Suprapubic skin (tissue), 4 donors: Measurements from ENCODE around the gene NR2F1. TPM values are rescaled to one million over a fixed set of nuclear protein-coding genes. Genes with fewer than 3 reads are reported as not detected.

Experiments
- DNase-seq, 2 donors: peaks; one replicate each; pipeline ENCODE4 v3.0.0-alpha.2; 2019; ENCODE audit warnings: low spot score in 2 of 2
- H3K27ac ChIP-seq: fragments of 200-600 bp; sonication (generic); one replicate; pipeline ENCODE4 v1.5.1; 2019
- H3K27me3 ChIP-seq: fragments of 200-600 bp; sonication (generic); one replicate; pipeline ENCODE4 v1.5.1; 2019
- H3K36me3 ChIP-seq: fragments of 200-600 bp; sonication (generic); one replicate; pipeline ENCODE4 v1.5.1; 2019
- H3K4me1 ChIP-seq: fragments of 200-600 bp; sonication (generic); one replicate; pipeline ENCODE4 v1.5.1; 2019
- H3K4me3 ChIP-seq: fragments of 200-600 bp; sonication (generic); one replicate; pipeline ENCODE4 v1.5.1; 2019; ENCODE audit warnings: mild to moderate bottlenecking
- H3K9me3 ChIP-seq: fragments of 200-600 bp; sonication (generic); one replicate; pipeline ENCODE4 v1.5.1; 2019
- EP300 ChIP-seq: sonication (generic); formaldehyde crosslinking; IDR thresholded peaks from one replicate; pipeline ENCODE4 v1.6.1; 2017; ENCODE audit warnings: antibody characterized with exemption
- POLR2A ChIP-seq, 2 donors: fragments of 450-650 bp; IDR thresholded peaks; one replicate each; pipeline ENCODE4 v1.6.1; 2017; ENCODE audit warnings: antibody characterized with exemption in 2 of 2, mild to moderate bottlenecking in 2 of 2, moderate library complexity in 2 of 2
- POLR2AphosphoS5 ChIP-seq, 3 donors: sonication (generic); formaldehyde crosslinking; IDR thresholded peaks; one replicate each; pipeline ENCODE4 v1.6.1; 2017; ENCODE audit warnings: antibody characterized with exemption in 3 of 3
- whole genome bisulfite sequencing: methylation state at CpG from one replicate; pipeline ENCODE4 v1.1.5; 2018; 5-methylcytosine and 5-hydroxymethylcytosine counted together
- total RNA-seq, 4 donors: library from RNA; depleted of rRNA; stranded (reverse); fragments of >200 nt; gene quantifications; one replicate each; pipeline ENCODE4 v1.1.0, GENCODE V29; 2016
- TF ChIP-seq, protein P1 (sequence below), 2 donors: fragments of 200-600 bp in 1 of 2; fragments of 450-650 bp in 1 of 2; sonication (generic) in 1 of 2; IDR thresholded peaks; one replicate each; pipeline ENCODE4 v1.5.1; 2016 to 2019; ENCODE audit warnings: antibody characterized with exemption in 2 of 2, mild to moderate bottlenecking in 1 of 2, moderate library complexity in 1 of 2

Gene NR2F1
- total RNA-seq, 4 donors from 2014 or later: 0.49 to 3.1 (median 1.3) TPM

- DNase-seq: no peak
- no peaks in the 10 kb centered on the region for H3K9me3 ChIP-seq
- H3K27ac ChIP-seq: no peak overlapping the region
- H3K4me3 ChIP-seq: no peak overlapping the region
- TF ChIP-seq POLR2A (IDR thresholded peaks at IDR 0.05) (no peak), POLR2AphosphoS5 (IDR thresholded peaks at IDR 0.05) (no peak), EP300 (no peak)
- TF ChIP-seq, protein P1, sequence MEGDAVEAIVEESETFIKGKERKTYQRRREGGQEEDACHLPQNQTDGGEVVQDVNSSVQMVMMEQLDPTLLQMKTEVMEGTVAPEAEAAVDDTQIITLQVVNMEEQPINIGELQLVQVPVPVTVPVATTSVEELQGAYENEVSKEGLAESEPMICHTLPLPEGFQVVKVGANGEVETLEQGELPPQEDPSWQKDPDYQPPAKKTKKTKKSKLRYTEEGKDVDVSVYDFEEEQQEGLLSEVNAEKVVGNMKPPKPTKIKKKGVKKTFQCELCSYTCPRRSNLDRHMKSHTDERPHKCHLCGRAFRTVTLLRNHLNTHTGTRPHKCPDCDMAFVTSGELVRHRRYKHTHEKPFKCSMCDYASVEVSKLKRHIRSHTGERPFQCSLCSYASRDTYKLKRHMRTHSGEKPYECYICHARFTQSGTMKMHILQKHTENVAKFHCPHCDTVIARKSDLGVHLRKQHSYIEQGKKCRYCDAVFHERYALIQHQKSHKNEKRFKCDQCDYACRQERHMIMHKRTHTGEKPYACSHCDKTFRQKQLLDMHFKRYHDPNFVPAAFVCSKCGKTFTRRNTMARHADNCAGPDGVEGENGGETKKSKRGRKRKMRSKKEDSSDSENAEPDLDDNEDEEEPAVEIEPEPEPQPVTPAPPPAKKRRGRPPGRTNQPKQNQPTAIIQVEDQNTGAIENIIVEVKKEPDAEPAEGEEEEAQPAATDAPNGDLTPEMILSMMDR (IDR thresholded peaks at IDR 0.05): no peak
- WGBS: 27% methylated on average over 5 of the region's 5 CpGs
- H3K27me3 ChIP-seq: peaks cover 99% of the 10 kb centered on the region
- peaks cover 16% of the 10 kb centered on the region for H3K4me1 ChIP-seq
- H3K36me3 ChIP-seq: no peaks in the 10 kb centered on the region
Observed at GRCh38 chr5:93599001-93599379, 16.0 kb downstream of the NR2F1 start.

- Histone ChIP-seq H3K4me3 (no peak overlapping the region), H3K4me1 (peaks cover 20% of the 10 kb centered on the region), H3K36me3 (no peaks in the 10 kb centered on the region), H3K27me3 (peaks cover 100% of the 10 kb centered on the region), H3K9me3 (no peaks in the 10 kb centered on the region), H3K27ac (no peak overlapping the region)
- TF ChIP-seq POLR2A (IDR thresholded peaks at IDR 0.05) (no peak), POLR2AphosphoS5 (IDR thresholded peaks at IDR 0.05) (no peak), EP300 (no peak)
- TF ChIP-seq, protein P1 (IDR thresholded peaks at IDR 0.05): no peak
- DNase-seq: no peak
- 31% methylated on average over 17 of the region's 17 CpGs for WGBS
Observed at GRCh38 chr5:93599399-93600120, 16.5 kb downstream of the NR2F1 start.

DNA sequence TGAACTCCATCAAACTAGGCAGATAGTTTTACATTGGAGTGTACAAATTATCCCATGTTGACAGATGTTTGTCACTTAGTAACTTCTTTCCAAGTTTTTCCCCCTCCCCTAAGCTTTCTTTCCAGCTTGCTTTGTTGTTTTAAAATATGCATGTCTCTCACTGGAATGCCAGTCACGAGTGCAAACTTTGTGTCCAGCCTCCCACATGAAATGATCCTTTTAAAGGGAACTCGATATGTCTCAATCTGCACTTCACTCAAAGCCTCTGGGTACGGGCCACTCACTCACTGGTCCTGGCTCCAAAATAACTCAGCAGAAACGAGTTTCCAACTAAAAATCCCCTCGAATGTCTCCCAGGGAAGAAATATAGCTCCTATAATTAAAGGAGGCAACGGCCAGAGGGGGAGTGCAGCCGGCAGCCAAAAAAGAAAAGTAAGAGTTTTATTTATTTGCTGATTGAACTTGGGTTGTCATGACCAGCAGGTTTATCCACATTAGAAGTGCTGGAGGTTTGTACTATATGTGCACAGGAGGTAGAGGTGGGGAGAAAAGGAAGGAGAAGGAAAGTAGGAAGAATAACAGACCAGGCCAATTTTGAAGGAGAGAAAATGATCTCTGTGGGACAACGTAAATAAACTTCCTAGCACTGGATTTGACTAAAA, 17.5 kb downstream of the NR2F1 start:
- Histone ChIP-seq H3K4me1 (peaks cover 20% of the 10 kb centered on the region), H3K27ac (no peak overlapping the region), H3K9me3 (no peaks in the 10 kb centered on the region), H3K4me3 (no peak overlapping the region), H3K36me3 (no peaks in the 10 kb centered on the region), H3K27me3 (peaks cover 100% of the 10 kb centered on the region)
- WGBS: 33% methylated on average over 8 of the region's 8 CpGs
- no peak for TF ChIP-seq POLR2A (IDR thresholded peaks at IDR 0.05)
- no peak for TF ChIP-seq EP300
- TF ChIP-seq POLR2AphosphoS5 (IDR thresholded peaks at IDR 0.05): no peak
- TF ChIP-seq, protein P1 (IDR thresholded peaks at IDR 0.05): no peak
- DNase-seq: no peak

GRCh38 chr5:93601071-93601801, 18.2 kb downstream of the NR2F1 start:
- peaks cover 100% of the 10 kb centered on the region for H3K27me3 ChIP-seq
- TF ChIP-seq POLR2AphosphoS5 (IDR thresholded peaks at IDR 0.05): no peak
- TF ChIP-seq POLR2A (IDR thresholded peaks at IDR 0.05): no peak
- TF ChIP-seq, protein P1 (IDR thresholded peaks at IDR 0.05): no peak
- H3K27ac ChIP-seq: no peak overlapping the region

GRCh38 chr5:93601802-93602155, 18.8 kb downstream of the NR2F1 start:
- Histone ChIP-seq H3K9me3 (no peaks in the 10 kb centered on the region), H3K4me1 (peaks cover 14% of the 10 kb centered on the region), H3K27me3 (peaks cover 100% of the 10 kb centered on the region), H3K27ac (no peak overlapping the region), H3K4me3 (no peak overlapping the region), H3K36me3 (no peaks in the 10 kb centered on the region)
- TF ChIP-seq POLR2AphosphoS5 (IDR thresholded peaks at IDR 0.05): no peak
- TF ChIP-seq POLR2A (IDR thresholded peaks at IDR 0.05): no peak
- TF ChIP-seq EP300: no peak
- TF ChIP-seq, protein P1 (IDR thresholded peaks at IDR 0.05): no peak
- WGBS: 36% methylated on average over 9 of the region's 9 CpGs
- DNase-seq: no peak

More at GRCh38 chr5:93601071-93601801, 18.2 kb downstream of the NR2F1 start:
- H3K4me3 ChIP-seq: no peak overlapping the region
- DNase-seq: no peak
- H3K9me3 ChIP-seq: no peaks in the 10 kb centered on the region
- H3K36me3 ChIP-seq: no peaks in the 10 kb centered on the region
- 44% methylated on average over 3 of the region's 3 CpGs for WGBS
- peaks cover 20% of the 10 kb centered on the region for H3K4me1 ChIP-seq
